GM12878 (cell line): ENCODE data around the gene DDX4. TPM values are rescaled to one million over a fixed set of nuclear protein-coding genes. Genes with fewer than 3 reads are reported as not detected.

Experiments
- ATAC-seq: fragments of 200-7000 bp; cut with Tn5 transposase; 3 replicates; pipeline ENCODE4 v1.9.1; 2020; ENCODE audit warnings: mild to moderate bottlenecking, moderate library complexity
- BruUV-seq: library from RNA; stranded (reverse); fragments of 400-500 nt; replicated peaks from 2 replicates; lab custom pipeline; 2021; lab: Mats Ljungman, UMichigan
- CTCF ChIA-PET: fragments of 300-600 bp; sonication (Branson Sonifier 250); formaldehyde crosslinking; extraction: SDS; loops from one replicate; lab custom pipeline; 2021; ENCODE audit warnings: inconsistent platforms; lab: Yijun Ruan, JAX
- POLR2A ChIA-PET: fragments of 350-600 bp; formaldehyde crosslinking; extraction: SDS; loops from one replicate; lab custom pipeline; 2021; ENCODE audit warnings: inconsistent platforms; lab: Charles Lee
- RAD21 ChIA-PET: fragments of 300-600 bp; sonication (Branson Sonifier 250); formaldehyde crosslinking; loops from one replicate; lab custom pipeline; 2023; ENCODE audit warnings: antibody characterized with exemption; ENCODE audit not compliant: unreplicated experiment; lab: Charles Lee
- SMC1A ChIA-PET: fragments of 300-600 bp; sonication (Branson Sonifier 250); formaldehyde crosslinking; loops from one replicate; lab custom pipeline; 2023; ENCODE audit not compliant: unreplicated experiment, uncharacterized antibody; lab: Charles Lee
- DNase-seq: peaks from one replicate; pipeline ENCODE4 v3.0.0-alpha.2; 2011; ENCODE audit warnings: low read depth, low spot score
- FAIRE-seq: peaks from 3 replicates; lab custom pipeline; 2011; peaks lifted over from hg19 to GRCh38; lab: Jason Lieb, UNC
- H2AFZ ChIP-seq: 2 replicates; pipeline ENCODE4 v1.6.0; 2011; ENCODE audit warnings: low read depth, low read length, control low read depth; ENCODE audit not compliant: control insufficient read depth
- H3K27ac ChIP-seq: 2 replicates; pipeline ENCODE4 v1.5.1; 2011; ENCODE audit warnings: control low read depth; ENCODE audit not compliant: control insufficient read depth, insufficient read depth
- H3K27me3 ChIP-seq, 2 experiments: replicated peaks in 1 of 2; 2 replicates each; pipeline versions ENCODE4 v1.6.0 to v1.6.1; 2011; ENCODE audit warnings: low read length in 1 of 2; ENCODE audit not compliant: control insufficient read depth in 2 of 2, insufficient read depth in 2 of 2
- H3K36me3 ChIP-seq, 2 experiments: 2 replicates each; pipeline ENCODE4 v1.5.1; 2011; ENCODE audit warnings: low read length in 1 of 2; ENCODE audit not compliant: control insufficient read depth in 2 of 2, insufficient read depth in 2 of 2
- H3K4me1 ChIP-seq: 2 replicates; pipeline ENCODE4 v1.6.1; 2011; ENCODE audit warnings: mild to moderate bottlenecking, low read length, moderate library complexity, mixed read lengths; ENCODE audit not compliant: control insufficient read depth, insufficient read depth
- H3K4me2 ChIP-seq: 2 replicates; pipeline ENCODE4 v1.6.0; 2011; ENCODE audit warnings: control low read depth; ENCODE audit not compliant: control insufficient read depth, insufficient read depth
- H3K4me3 ChIP-seq: fragments of 200-600 bp; sonication (generic); 2 replicates; pipeline ENCODE4 v1.5.1; 2016
- H3K79me2 ChIP-seq: 2 replicates; pipeline ENCODE4 v1.6.0; 2011; ENCODE audit warnings: low read length; ENCODE audit not compliant: control insufficient read depth, insufficient read depth
- H3K9ac ChIP-seq: 2 replicates; pipeline ENCODE4 v1.8.0; 2011; ENCODE audit warnings: low read length, control low read depth, mixed read lengths; ENCODE audit not compliant: control insufficient read depth, insufficient read depth
- H3K9me3 ChIP-seq: replicated peaks from 3 replicates; pipeline ENCODE4 v1.5.1; 2011; ENCODE audit warnings: mild to moderate bottlenecking, low read length; ENCODE audit not compliant: control insufficient read depth, insufficient read depth
- H4K20me1 ChIP-seq: 2 replicates; pipeline ENCODE4 v1.6.0; 2011; ENCODE audit not compliant: control insufficient read depth, insufficient read depth
- GATAD2B ChIP-seq: fragments of 450-650 bp; conservative IDR thresholded peaks from 2 replicates; pipeline ENCODE4 v1.6.1; 2017; ENCODE audit warnings: low read depth, mild to moderate bottlenecking, moderate library complexity
- IKZF2 ChIP-seq, 2 experiments: fragments of 450-650 bp; IDR thresholded peaks; 2 replicates each; pipeline ENCODE4 v1.6.1; 2017; ENCODE audit warnings: mild to moderate bottlenecking in 2 of 2, moderate library complexity in 2 of 2
- MEF2A ChIP-seq: IDR thresholded peaks from 2 replicates; pipeline ENCODE4 v1.6.1; 2011; ENCODE audit warnings: low read depth, mild to moderate bottlenecking, low read length, moderate library complexity; ENCODE audit not compliant: insufficient read depth
- RB1 ChIP-seq: fragments of 450-650 bp; formaldehyde crosslinking; IDR thresholded peaks from 2 replicates; pipeline ENCODE4 v1.6.1; 2017; ENCODE audit warnings: mild to moderate bottlenecking, borderline replicate concordance
- RUNX3 ChIP-seq: IDR thresholded peaks from 2 replicates; pipeline ENCODE4 v1.6.1; 2012; ENCODE audit warnings: low read length, inconsistent platforms
- whole genome bisulfite sequencing: methylation state at CpG from one replicate; pipeline ENCODE4 v1.1.6; 2016; ENCODE audit warnings: low lambda C conversion rate; ENCODE audit not compliant: insufficient replicate concordance, insufficient coverage; ENCODE audit errors: missing lambda C conversion rate; 5-methylcytosine and 5-hydroxymethylcytosine counted together
- in situ Hi-C: fragments of 300-500 bp; cut with MboI; formaldehyde crosslinking; loops from 9 replicates; pipeline ENCODE4 v1.14.3; 2018; ENCODE audit warnings: mixed read lengths
- intact Hi-C: fragments of 100-400 bp; cut with micrococcal nuclease; formaldehyde crosslinking; loops from one replicate; pipeline ENCODE4 v1.14.2; 2022; ENCODE audit not compliant: unreplicated experiment
- polyA plus RNA-seq, 11 experiments: library from polyadenylated mRNA; depleted of rRNA in 4 of 11; unstranded in 6 of 11; stranded (reverse) in 5 of 11; fragments of >200 nt; fragmentation: Nextera tagmentation in 4 of 11; fragmentation: Illumina TruSeq in 1 of 11; extraction: Ambion mirVana in 4 of 11; extraction: Trizol in 1 of 11; gene quantifications; 1 replicate in 1 of 11; 2 replicates in 10 of 11; pipeline versions ENCODE4 v1.2.1 to v1.2.3, GENCODE V29; 2011 to 2016; ENCODE audit warnings: inconsistent platforms in 2 of 11, missing spikeins in 2 of 11, low read depth in 1 of 11
- total RNA-seq, 4 experiments: library from RNA; depleted of rRNA in 3 of 4; stranded (reverse); fragments of >200 nt in 3 of 4; fragmentation: Illumina TruSeq in 1 of 4; extraction: Trizol in 1 of 4; gene quantifications; 2 replicates each; pipeline versions ENCODE4 v1.2.1 to v1.2.3, GENCODE V29; 2013 to 2021
- TF ChIP-seq, protein P1 (sequence below): IDR thresholded peaks from 2 replicates; pipeline ENCODE4 v1.6.1; 2012; ENCODE audit warnings: improper control_type of control experiment, low read depth, low read length; ENCODE audit not compliant: insufficient replicate concordance
- TF ChIP-seq, protein P2 (sequence below): IDR thresholded peaks from 2 replicates; pipeline ENCODE4 v1.6.1; 2012; ENCODE audit warnings: low read depth, low read length, improper control_type of control experiment

Gene DDX4
- total and polyA plus RNA-seq, 10 of the 15 experiments (the other 5 are each of a cell fraction or from before 2014, with no cell fraction given), result 0.05 to 0.36 (median 0.09) TPM; not detected in 4

DNA sequence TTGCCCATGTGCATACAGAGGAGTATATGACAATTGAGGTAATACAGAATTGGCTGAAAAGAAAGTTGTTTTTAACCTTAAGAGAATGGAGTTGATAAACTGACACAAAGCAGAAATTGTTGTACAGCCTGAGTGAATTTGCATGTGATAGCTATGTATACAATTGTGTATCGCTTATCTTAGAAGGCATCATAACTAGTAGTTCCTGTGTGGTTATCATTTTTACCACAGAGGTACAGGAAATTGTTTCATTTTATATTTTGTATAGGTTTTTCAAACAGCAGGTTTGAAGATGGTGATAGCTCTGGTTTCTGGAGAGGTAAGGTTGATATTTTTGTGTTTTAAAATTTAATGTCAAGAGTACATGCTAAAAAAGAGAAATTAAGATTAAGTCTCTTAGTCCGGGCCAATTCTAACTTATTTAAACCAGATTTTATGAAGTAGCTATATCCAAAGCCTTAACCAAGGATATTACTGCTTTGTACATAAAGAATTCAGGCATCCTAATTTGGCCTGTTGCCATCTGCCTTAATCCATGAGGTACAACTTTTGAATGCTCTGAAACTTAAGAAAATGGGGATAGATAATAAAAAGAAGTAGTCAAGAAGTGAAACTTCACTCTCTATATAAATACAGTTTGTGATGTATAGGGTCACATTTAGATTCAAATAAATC is 26.0 kb downstream of the DDX4 start:
- no peaks in the 10 kb centered on the region for H3K36me3 ChIP-seq
- BruUV-seq, result no TSS peak

DNA sequence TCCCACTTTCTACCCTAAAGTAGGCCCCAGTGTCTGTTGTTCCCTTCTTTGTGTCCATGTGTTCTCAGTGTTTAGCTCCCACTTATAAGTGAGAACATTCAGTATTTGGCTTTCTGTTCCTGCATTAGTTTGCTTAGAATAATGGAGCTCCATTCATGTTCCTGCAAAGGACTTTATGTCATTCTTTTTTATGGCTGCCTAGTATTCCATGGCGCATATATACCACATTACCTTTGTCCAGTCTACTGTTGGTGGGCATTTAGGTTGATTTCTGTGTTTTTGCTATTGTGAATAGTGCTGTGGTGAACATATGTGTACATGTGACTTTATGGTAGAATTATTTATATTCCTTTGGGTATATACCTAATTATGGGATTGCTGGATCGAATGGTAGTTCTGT is 30.4 kb downstream of the DDX4 start:
- BruUV-seq, result no TSS peak
- DNase-seq, result no peak
- Histone ChIP-seq H3K36me3 (no peaks in the 10 kb centered on the region), H3K9ac (no peak overlapping the region)
- POLR2A ChIA-PET, result no interaction called here
- TF ChIP-seq, protein P1, sequence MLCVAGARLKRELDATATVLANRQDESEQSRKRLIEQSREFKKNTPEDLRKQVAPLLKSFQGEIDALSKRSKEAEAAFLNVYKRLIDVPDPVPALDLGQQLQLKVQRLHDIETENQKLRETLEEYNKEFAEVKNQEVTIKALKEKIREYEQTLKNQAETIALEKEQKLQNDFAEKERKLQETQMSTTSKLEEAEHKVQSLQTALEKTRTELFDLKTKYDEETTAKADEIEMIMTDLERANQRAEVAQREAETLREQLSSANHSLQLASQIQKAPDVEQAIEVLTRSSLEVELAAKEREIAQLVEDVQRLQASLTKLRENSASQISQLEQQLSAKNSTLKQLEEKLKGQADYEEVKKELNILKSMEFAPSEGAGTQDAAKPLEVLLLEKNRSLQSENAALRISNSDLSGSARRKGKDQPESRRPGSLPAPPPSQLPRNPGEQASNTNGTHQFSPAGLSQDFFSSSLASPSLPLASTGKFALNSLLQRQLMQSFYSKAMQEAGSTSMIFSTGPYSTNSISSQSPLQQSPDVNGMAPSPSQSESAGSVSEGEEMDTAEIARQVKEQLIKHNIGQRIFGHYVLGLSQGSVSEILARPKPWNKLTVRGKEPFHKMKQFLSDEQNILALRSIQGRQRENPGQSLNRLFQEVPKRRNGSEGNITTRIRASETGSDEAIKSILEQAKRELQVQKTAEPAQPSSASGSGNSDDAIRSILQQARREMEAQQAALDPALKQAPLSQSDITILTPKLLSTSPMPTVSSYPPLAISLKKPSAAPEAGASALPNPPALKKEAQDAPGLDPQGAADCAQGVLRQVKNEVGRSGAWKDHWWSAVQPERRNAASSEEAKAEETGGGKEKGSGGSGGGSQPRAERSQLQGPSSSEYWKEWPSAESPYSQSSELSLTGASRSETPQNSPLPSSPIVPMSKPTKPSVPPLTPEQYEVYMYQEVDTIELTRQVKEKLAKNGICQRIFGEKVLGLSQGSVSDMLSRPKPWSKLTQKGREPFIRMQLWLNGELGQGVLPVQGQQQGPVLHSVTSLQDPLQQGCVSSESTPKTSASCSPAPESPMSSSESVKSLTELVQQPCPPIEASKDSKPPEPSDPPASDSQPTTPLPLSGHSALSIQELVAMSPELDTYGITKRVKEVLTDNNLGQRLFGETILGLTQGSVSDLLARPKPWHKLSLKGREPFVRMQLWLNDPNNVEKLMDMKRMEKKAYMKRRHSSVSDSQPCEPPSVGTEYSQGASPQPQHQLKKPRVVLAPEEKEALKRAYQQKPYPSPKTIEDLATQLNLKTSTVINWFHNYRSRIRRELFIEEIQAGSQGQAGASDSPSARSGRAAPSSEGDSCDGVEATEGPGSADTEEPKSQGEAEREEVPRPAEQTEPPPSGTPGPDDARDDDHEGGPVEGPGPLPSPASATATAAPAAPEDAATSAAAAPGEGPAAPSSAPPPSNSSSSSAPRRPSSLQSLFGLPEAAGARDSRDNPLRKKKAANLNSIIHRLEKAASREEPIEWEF, result no peak
- TF ChIP-seq MEF2A (no peak), IKZF2 (IDR thresholded peaks at IDR 0.05) (no peak), GATAD2B (no peak), RB1 (no peak)
- TF ChIP-seq, all 136 proteins: peak for 0
- H3K27me3 ChIP-seq, result no peaks in the 10 kb centered on the region
- CTCF ChIA-PET, result no interaction called here
- no peaks in the 10 kb centered on the region for H4K20me1 ChIP-seq
- no peak overlapping the region for H3K4me2 ChIP-seq
- no peaks in the 10 kb centered on the region for H3K9me3 ChIP-seq
- FAIRE-seq (no peak), ATAC-seq (no peak)
- H3K79me2 ChIP-seq, result no peaks in the 10 kb centered on the region
- in situ Hi-C loops, result no loop called here
- intact Hi-C loops, result no loop called here
- no peak overlapping the region for H3K27ac ChIP-seq
- H3K4me3 ChIP-seq, result no peak overlapping the region
- SMC1A ChIA-PET, result no interaction called here
- no peak overlapping the region for H2AFZ ChIP-seq
- 94% methylated on average over 2 of the region's 2 CpGs for WGBS
- H3K4me1 ChIP-seq, result peaks cover 7% of the 10 kb centered on the region; the same call in 1 of the 2 replicates
- RAD21 ChIA-PET, result no interaction called here

More for the DNA sequence above, 26.0 kb downstream of the DDX4 start:
- intact Hi-C loops, result no loop called here
- POLR2A ChIA-PET, result no interaction called here
- no peak overlapping the region for H3K4me3 ChIP-seq
- no peak overlapping the region for H3K27ac ChIP-seq
- FAIRE-seq (no peak), DNase-seq (no peak), ATAC-seq (peak; percentile 90)
- RAD21 ChIA-PET, result interaction anchor here (1.1 kb wide), 1 partner anchor 149 kb away, joined by 3 read pairs; no protein-coding TSS in a partner anchor
- CTCF ChIA-PET, result interaction anchor here (0.8 to 1.2 kb wide), 2 partner anchors 9 to 130 kb away, joined by 3 read pairs; no protein-coding TSS in a partner anchor
- 52% methylated on average over 2 of the region's 2 CpGs for WGBS
- peaks cover 4% of the 10 kb centered on the region; the same call in 1 of the 2 replicates for H3K4me1 ChIP-seq
- in situ Hi-C loops, result no loop called here
- no peaks in the 10 kb centered on the region for H3K9me3 ChIP-seq
- TF ChIP-seq RUNX3, result peak; percentile 80
- TF ChIP-seq, protein P2, sequence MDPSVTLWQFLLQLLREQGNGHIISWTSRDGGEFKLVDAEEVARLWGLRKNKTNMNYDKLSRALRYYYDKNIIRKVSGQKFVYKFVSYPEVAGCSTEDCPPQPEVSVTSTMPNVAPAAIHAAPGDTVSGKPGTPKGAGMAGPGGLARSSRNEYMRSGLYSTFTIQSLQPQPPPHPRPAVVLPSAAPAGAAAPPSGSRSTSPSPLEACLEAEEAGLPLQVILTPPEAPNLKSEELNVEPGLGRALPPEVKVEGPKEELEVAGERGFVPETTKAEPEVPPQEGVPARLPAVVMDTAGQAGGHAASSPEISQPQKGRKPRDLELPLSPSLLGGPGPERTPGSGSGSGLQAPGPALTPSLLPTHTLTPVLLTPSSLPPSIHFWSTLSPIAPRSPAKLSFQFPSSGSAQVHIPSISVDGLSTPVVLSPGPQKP, result no peak
- H4K20me1 ChIP-seq, result no peaks in the 10 kb centered on the region
- H3K27me3 ChIP-seq, result no peaks in the 10 kb centered on the region
- SMC1A ChIA-PET, result interaction anchor here (0.8 kb wide), 1 partner anchor 33 kb away, joined by 3 read pairs; no protein-coding TSS in a partner anchor
- H3K79me2 ChIP-seq, result no peaks in the 10 kb centered on the region
- no peak overlapping the region for H3K9ac ChIP-seq
- H2AFZ ChIP-seq, result no peak overlapping the region
- H3K4me2 ChIP-seq, result peak overlapping the region; percentile 18; the same call in 1 of the 2 replicates
